BLaER1 treated with 17β-estradiol and CSF1 and Interleukin-3, amounts not matched to agents 10 nM and 100 nM (cell line): ENCODE data around the gene DTX4.

Source experiments
- H3K27ac ChIP-seq, 11 experiments: shearing (Covaris generic); formaldehyde crosslinking; 2 replicates each; pipeline ENCODE4 v1.8.1; 2022
- H3K27me3 ChIP-seq, 11 experiments: shearing (Covaris generic); formaldehyde crosslinking; 2 replicates each; pipeline ENCODE4 v1.8.1; 2022
- H3K36me3 ChIP-seq, 11 experiments: shearing (Covaris generic); formaldehyde crosslinking; 2 replicates each; pipeline ENCODE4 v1.8.1; 2022
- H3K4me1 ChIP-seq, 10 experiments: shearing (Covaris generic); formaldehyde crosslinking; 2 replicates each; pipeline ENCODE4 v1.8.1; 2022
- H3K4me2 ChIP-seq, 11 experiments: shearing (Covaris generic); formaldehyde crosslinking; 2 replicates each; pipeline ENCODE4 v1.8.1; 2022
- H3K4me3 ChIP-seq, 10 experiments: shearing (Covaris generic); formaldehyde crosslinking; 2 replicates each; pipeline ENCODE4 v1.8.1; 2022
- H3K9ac ChIP-seq, 11 experiments: shearing (Covaris generic); formaldehyde crosslinking; 2 replicates each; pipeline ENCODE4 v1.8.1; 2022
- H3K9me3 ChIP-seq, 11 experiments: shearing (Covaris generic); formaldehyde crosslinking; replicated peaks in 1 of 11; 2 replicates each; pipeline ENCODE4 v1.8.1; 2022
- H4K20me1 ChIP-seq, 11 experiments: shearing (Covaris generic); formaldehyde crosslinking; 2 replicates each; pipeline ENCODE4 v1.8.1; 2022
- Cebpa-rat ChIP-seq, 11 experiments: shearing (Covaris generic); IDR thresholded peaks; 2 replicates each; pipeline ENCODE4 v1.8.1; 2022

Gene DTX4

GRCh38 chr11:59191890-59192289, 20.0 kb downstream of the DTX4 start:
- H3K4me1 ChIP-seq: peaks cover 7 to 34% (median 14%) of the 10 kb centered on the region in 10 experiments; a peak in 18 of 20 replicates
- no peak for TF ChIP-seq Cebpa-rat (IDR thresholded peaks at IDR 0.05)
- H3K27me3 ChIP-seq: peaks cover 0 to 11% (median 0%) of the 10 kb centered on the region in 11 experiments; a peak in 2 of 22 replicates

GRCh38 chr11:59192446-59193020, 20.6 kb downstream of the DTX4 start:
- Histone ChIP-seq H3K9me3 (peaks cover 0 to 14% (median 8%) of the 10 kb centered on the region in 11 experiments; a peak in 13 of 22 replicates), H3K27me3 (peaks cover 0 to 15% (median 0%) of the 10 kb centered on the region in 11 experiments; a peak in 3 of 22 replicates), H3K36me3 (peaks cover 0 to 91% (median 41%) of the 10 kb centered on the region in 11 experiments; a peak in 15 of 22 replicates), H3K4me1 (peaks cover 10 to 29% (median 18%) of the 10 kb centered on the region in 10 experiments), H3K4me3 (no peak overlapping the region), H3K9ac (no peak overlapping the region), H3K4me2 (no peak overlapping the region), H3K27ac (no peak overlapping the region), H4K20me1 (peaks cover 0 to 31% (median 0%) of the 10 kb centered on the region in 11 experiments; a peak in 3 of 22 replicates)
- no peak for TF ChIP-seq Cebpa-rat (IDR thresholded peaks at IDR 0.05)

More at GRCh38 chr11:59191890-59192289, 20.0 kb downstream of the DTX4 start:
- peaks cover 0 to 36% (median 0%) of the 10 kb centered on the region in 11 experiments; a peak in 3 of 22 replicates for H4K20me1 ChIP-seq
- no peak overlapping the region for H3K27ac ChIP-seq
- H3K9me3 ChIP-seq: peaks cover 0 to 9% (median 6%) of the 10 kb centered on the region in 11 experiments; a peak in 13 of 22 replicates
- no peak overlapping the region for H3K9ac ChIP-seq
- H3K36me3 ChIP-seq: peaks cover 0 to 86% (median 37%) of the 10 kb centered on the region in 11 experiments; a peak in 15 of 22 replicates
- no peak overlapping the region for H3K4me2 ChIP-seq
- H3K4me3 ChIP-seq: no peak overlapping the region

GRCh38 chr11:59193587-59194130, 21.7 kb downstream of the DTX4 start:
- Histone ChIP-seq H3K4me3 (no peak overlapping the region), H3K9ac (no peak overlapping the region), H3K4me1 (peaks cover 21 to 32% (median 29%) of the 10 kb centered on the region in 10 experiments), H3K4me2 (no peak overlapping the region), H4K20me1 (peaks cover 0 to 31% (median 0%) of the 10 kb centered on the region in 11 experiments; a peak in 3 of 22 replicates), H3K27me3 (peaks cover 0 to 26% (median 0%) of the 10 kb centered on the region in 11 experiments; a peak in 3 of 22 replicates), H3K27ac (no peak overlapping the region), H3K36me3 (peaks cover 0 to 89% (median 41%) of the 10 kb centered on the region in 11 experiments; a peak in 15 of 22 replicates), H3K9me3 (peaks cover 0 to 14% (median 8%) of the 10 kb centered on the region in 11 experiments; a peak in 13 of 22 replicates)
- no peak for TF ChIP-seq Cebpa-rat (IDR thresholded peaks at IDR 0.05)

- Histone ChIP-seq H3K4me1 (peaks cover 29 to 43% (median 39%) of the 10 kb centered on the region in 10 experiments), H4K20me1 (peaks cover 0 to 43% (median 0%) of the 10 kb centered on the region in 11 experiments; a peak in 3 of 22 replicates), H3K36me3 (peaks cover 0 to 73% (median 32%) of the 10 kb centered on the region in 11 experiments; a peak in 15 of 22 replicates), H3K4me2 (no peak overlapping the region), H3K27me3 (peaks cover 0 to 35% (median 0%) of the 10 kb centered on the region in 11 experiments; a peak in 3 of 22 replicates), H3K9me3 (peaks cover 0 to 14% (median 8%) of the 10 kb centered on the region in 11 experiments; a peak in 13 of 22 replicates), H3K27ac (no peak overlapping the region), H3K4me3 (no peak overlapping the region), H3K9ac (no peak overlapping the region)
- no peak for TF ChIP-seq Cebpa-rat (IDR thresholded peaks at IDR 0.05)
Measured at GRCh38 chr11:59195586-59195985, 23.7 kb downstream of the DTX4 start.

- H3K27me3 ChIP-seq: peaks cover 0 to 35% (median 0%) of the 10 kb centered on the region in 11 experiments; a peak in 3 of 22 replicates
- 0 out of 22 replicates have a peak, but pooled peaks of 2 of the 11 experiments have one; percentile 24 to 36 for TF ChIP-seq Cebpa-rat (IDR thresholded peaks at IDR 0.05)
- H3K4me3 ChIP-seq: no peak overlapping the region
- no peak overlapping the region for H3K9ac ChIP-seq
- peaks cover 0 to 14% (median 8%) of the 10 kb centered on the region in 11 experiments; a peak in 13 of 22 replicates for H3K9me3 ChIP-seq
- no peak overlapping the region for H3K27ac ChIP-seq
- peaks cover 0 to 68% (median 32%) of the 10 kb centered on the region in 11 experiments; a peak in 15 of 22 replicates for H3K36me3 ChIP-seq
- H3K4me1 ChIP-seq: peaks cover 39 to 54% (median 50%) of the 10 kb centered on the region in 10 experiments
- peaks cover 0 to 55% (median 0%) of the 10 kb centered on the region in 11 experiments; a peak in 3 of 22 replicates for H4K20me1 ChIP-seq
- peak overlapping the region in 4 of 11 experiments; percentile 63 to 76 (median 68); a peak in 5 of 22 replicates for H3K4me2 ChIP-seq
Measured at GRCh38 chr11:59196777-59197176, 24.8 kb downstream of the DTX4 start.

- H3K27me3 ChIP-seq: peaks cover 0 to 35% (median 0%) of the 10 kb centered on the region in 11 experiments; a peak in 3 of 22 replicates
- no peak overlapping the region for H3K4me3 ChIP-seq
- peaks cover 0 to 14% (median 8%) of the 10 kb centered on the region in 11 experiments; a peak in 13 of 22 replicates for H3K9me3 ChIP-seq
- no peak overlapping the region for H3K9ac ChIP-seq
- peaks cover 0 to 67% (median 0%) of the 10 kb centered on the region in 11 experiments; a peak in 3 of 22 replicates for H4K20me1 ChIP-seq
- H3K4me1 ChIP-seq: peaks cover 39 to 55% (median 50%) of the 10 kb centered on the region in 10 experiments
- H3K36me3 ChIP-seq: peaks cover 0 to 68% (median 20%) of the 10 kb centered on the region in 11 experiments; a peak in 15 of 22 replicates
- no peak for TF ChIP-seq Cebpa-rat (IDR thresholded peaks at IDR 0.05)
- peak overlapping the region; percentile 47 to 78 (median 64) for H3K4me2 ChIP-seq
- 0 out of 22 replicates have a peak overlapping the region, but pooled peaks of 1 of the 11 experiments have one; percentile 19 for H3K27ac ChIP-seq
Measured at GRCh38 chr11:59197991-59198390, 26.1 kb downstream of the DTX4 start.

- Histone ChIP-seq H3K9me3 (peaks cover 0 to 14% (median 8%) of the 10 kb centered on the region in 11 experiments; a peak in 13 of 22 replicates), H3K4me3 (no peak overlapping the region), H4K20me1 (peaks cover 0 to 70% (median 0%) of the 10 kb centered on the region in 11 experiments; a peak in 3 of 22 replicates), H3K27me3 (peaks cover 0 to 31% (median 0%) of the 10 kb centered on the region in 11 experiments; a peak in 3 of 22 replicates), H3K4me1 (peaks cover 39 to 55% (median 50%) of the 10 kb centered on the region in 10 experiments), H3K4me2 (peak overlapping the region; percentile 47 to 78 (median 64); a peak in 20 of 22 replicates), H3K36me3 (peaks cover 0 to 68% (median 20%) of the 10 kb centered on the region in 11 experiments; a peak in 15 of 22 replicates), H3K27ac (no peak overlapping the region), H3K9ac (no peak overlapping the region)
- no peak for TF ChIP-seq Cebpa-rat (IDR thresholded peaks at IDR 0.05)
Measured at GRCh38 chr11:59198726-59199125, 26.8 kb downstream of the DTX4 start.
